RPMI7951 (cell line): ENCODE data around the gene ATRIP. TPM values are rescaled to one million over a fixed set of nuclear protein-coding genes. Genes with fewer than 3 reads are reported as not detected.
"Not testable (repeated sequence)": the region's sequence is repeated elsewhere in the genome, so short reads cannot be mapped to it uniquely, and the experiment has no call there.

ENCODE experiments used
- DNase-seq: peaks from one replicate; pipeline ENCODE4 v3.0.0-alpha.2; 2012; ENCODE audit warnings: low read depth
- total RNA-seq: library from RNA; depleted of rRNA; stranded (reverse); fragments of >200 nt; shearing (Covaris generic); gene quantifications from 2 replicates; pipeline ENCODE4 v1.2.3, GENCODE V29; 2014; rRNA removed

ATRIP gene
- 10.7 and 14.3 TPM in 2 replicates for total RNA-seq

DNA sequence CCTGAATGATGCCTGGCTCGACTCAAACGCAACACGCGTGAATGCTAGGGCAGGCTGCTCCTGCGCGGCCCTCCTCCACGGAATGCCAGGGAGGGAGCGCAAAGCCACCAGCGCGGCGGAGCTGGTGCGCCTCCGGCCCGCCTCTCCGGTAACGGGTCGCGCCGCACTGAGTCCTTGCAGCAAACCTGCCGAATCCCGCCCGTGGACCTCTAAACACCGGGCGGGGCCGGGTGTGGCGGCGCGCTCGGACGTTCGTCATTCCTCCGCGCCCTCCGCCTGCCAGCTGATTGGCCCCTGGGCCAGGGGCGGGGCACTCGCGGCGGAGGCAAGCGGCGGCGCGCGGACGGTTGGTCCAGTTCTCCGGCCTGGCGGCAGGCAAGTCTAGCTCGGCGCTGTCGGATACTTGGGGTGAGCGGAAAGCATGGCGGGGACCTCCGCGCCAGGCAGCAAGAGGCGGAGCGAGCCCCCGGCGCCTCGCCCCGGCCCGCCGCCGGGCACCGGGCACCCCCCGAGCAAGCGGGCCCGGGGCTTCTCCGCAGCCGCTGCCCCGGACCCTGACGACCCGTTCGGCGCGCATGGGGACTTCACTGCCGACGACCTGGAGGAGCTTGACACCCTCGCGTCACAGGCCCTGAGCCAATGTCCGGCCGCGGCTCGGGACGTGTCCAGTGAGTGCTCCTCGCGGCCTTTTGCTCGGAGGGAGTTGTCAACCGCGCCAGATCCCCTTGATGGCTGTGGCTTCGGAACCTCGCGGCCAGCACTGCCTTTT, at the start of gene ATRIP:
TSS of gene ATRIP (plus strand) at position 313 of the 769 bp plus-strand sequence. CDS start at position 422, 109 bp downstream.
- peak; percentile 90 for DNase-seq

DNA sequence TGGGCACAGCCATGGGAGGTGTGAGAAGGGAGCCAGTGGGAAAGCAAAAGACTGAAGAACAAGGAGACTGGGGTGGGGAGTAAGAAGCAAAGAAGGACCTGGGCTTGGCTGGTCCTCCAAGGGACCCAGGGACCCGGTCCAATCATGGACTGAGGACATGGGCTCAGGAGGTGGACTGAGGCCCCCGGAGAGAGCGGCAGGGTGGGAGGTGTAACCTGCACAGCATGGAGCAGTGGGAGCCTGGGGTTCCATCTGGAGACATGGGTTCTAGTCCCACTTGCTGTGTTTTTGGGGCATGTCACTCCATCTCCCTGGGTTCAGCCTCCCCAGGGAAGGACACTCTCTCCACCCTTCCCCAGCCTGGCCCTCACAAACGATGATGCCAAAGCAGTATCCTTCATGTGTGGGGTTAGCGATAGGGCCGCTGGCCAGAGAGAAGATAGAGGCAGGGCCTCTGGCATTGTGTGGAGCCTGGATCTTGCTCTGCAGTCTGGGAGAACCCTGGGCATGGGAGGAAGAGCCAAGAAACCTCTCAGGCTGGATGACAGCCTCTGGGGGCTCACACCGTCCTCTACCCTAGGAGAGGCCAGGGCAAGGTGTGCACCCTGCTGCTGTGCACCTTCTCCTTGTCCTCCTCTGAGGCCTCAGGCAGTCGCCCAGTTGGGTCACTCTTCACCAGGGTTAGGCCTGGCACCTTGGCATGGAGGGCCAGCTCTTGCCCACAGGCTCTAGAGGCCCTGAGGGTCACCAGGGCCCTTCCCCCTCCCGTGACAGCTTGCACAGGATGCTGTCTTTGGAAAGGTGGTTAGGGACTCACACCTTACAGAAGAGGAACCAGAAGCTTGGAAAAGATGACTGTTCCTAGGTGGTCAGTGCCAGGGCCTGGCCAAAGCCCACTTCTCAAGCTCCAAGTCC, 48.5 kb upstream of the ATRIP start:
- DNase-seq, result no peak

DNA sequence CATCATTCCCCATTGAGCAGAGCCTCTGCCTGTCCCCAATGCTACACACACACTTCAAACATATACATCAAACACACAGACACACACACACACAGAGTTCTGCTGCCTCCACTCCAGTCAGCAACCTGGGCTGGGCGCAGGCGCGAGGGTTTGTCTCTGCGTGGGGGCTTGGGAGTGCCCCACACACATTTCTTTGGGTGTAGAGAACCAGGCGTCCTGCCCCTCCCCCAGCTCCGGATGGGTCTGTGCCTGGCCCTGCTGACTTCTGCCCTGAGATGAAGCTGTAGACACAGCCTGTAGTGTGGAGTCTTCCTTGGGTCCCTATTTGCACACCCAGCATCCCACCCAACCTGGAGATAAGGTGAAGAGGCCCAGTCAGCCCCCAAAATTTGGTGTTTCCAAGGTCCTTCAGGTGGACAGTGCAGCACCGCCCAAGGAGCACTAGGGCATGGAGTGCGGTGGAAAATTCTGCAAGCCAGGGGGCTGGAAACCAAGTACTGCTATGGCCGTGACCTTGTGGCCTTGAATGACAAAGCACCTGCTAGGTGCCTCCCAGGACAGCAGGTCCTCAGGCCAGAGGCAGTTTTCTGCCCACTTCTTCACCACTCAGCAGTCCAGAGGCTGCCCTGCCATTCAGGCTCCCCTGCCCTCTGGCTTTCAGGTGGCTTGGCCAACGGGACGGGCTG, 47.7 kb upstream of the ATRIP start:
- DNase-seq, result no peak

DNA sequence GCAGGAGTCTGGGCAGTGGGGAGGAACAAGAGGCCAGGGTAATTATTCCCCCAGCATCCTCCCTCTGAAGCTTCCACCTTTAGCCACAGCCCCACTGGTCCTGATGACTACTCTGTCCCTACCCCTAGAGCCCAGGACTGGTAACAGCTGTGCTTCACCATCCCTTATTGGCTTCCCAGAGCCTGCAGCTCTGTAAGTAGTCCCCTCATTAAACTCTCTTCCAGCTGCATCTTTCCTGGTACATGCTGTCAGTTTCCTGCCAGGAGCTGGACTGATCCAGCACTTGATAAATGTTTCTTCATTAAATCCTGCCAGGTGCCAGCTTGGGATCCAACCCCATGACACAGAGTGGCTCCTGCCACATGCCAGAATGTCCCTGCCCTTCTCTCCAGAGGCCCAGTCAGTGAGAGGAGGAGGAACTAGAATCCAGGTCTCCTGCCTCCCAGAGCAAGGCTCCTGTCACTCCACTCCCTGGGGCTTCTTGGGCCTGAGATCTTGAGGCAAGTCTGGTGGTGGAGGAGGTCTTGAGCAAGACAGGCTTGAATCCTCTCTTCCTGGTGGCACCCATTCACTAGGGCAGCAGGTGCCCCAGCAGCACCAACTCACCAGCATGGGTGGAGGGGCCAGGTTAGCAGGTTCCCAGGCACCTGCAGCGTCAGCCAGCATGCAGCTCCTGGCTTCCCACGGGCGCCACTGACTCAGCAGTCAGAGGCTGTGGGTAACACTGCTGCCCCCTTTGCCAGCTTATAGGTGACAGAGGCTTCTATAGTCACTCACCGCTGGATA, 47.0 kb upstream of the ATRIP start:
- no peak for DNase-seq

- peak; percentile 48 for DNase-seq
Observed at GRCh38 chr3:48400824-48401433, 45.6 kb upstream of the ATRIP start.

- not testable (repeated sequence) for DNase-seq
Observed at GRCh38 chr3:48401434-48401901, 45.1 kb upstream of the ATRIP start.

DNA sequence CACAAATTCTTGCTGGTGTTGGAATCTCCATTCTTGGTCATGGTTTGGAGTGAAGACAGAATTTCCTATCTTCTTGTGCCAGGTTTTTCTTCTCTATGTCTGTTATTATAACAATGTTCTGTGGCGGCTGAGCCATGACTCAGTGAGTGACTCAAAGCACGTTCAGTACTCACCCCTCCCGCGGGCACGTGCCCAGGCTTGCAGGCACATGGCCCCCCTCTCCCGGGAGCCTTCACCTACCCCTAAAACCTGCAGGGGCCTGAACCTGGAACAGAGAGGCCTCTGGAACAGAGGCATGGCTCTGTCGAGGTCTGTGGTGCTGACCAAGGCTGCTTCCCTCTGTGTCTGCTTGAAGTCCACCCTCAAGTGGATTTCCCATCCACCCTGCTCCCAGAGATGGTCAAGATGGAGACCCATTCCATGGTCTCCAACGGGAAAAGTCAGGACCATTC, 44.2 kb upstream of the ATRIP start:
- peak; percentile 88 for DNase-seq

DNA sequence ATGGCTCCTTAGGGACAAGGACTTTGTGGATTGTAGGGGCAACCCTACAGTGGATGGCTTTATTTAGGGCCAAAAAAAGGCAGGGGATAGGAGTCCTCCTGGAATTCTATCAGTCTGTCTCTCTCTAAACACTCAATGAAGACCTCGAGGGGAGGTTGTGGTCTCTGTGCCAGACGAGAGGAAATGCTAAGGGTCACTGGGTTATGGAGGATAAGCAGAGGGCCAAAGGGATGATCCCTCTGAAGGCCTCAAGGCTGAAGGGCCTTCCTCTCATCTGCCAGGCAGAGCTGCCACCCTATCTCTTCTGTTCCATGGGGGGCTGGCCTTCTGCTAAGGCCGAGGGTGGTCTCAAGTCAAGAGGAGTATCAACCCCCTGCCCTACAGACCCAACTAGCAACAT, 43.6 kb upstream of the ATRIP start:
- DNase-seq, result no peak

- DNase-seq, result no peak
Observed at GRCh38 chr3:48403533-48404439, 42.8 kb upstream of the ATRIP start.

GRCh38 chr3:48404440-48405342, 41.8 kb upstream of the ATRIP start:
- no peak for DNase-seq

DNA sequence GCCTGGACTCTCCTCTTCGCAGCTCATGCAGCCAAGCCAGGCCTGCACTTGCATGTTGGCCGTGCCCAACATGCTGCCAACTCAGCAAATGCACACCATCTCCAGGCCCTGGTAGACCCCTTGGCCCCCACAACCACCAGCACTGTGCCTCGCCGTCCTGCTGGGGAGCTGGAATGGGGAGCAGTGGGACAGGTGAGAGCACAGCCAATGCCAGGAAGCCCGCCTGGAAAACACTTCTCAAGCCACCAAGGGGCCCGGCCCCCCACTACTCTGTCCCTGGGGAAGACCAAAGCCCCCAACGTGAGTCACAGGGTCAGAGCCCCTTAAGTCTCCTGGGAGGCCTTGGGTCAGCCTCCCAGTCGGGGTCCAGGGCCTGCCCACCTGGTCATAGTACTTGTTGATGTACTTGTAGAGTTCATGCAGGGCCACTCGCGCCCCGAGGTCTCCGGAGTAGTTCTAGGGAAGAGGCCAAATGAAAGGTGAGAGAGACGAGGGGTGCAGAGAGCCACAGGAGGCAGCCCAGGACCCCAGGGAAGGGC, 41.1 kb upstream of the ATRIP start:
- DNase-seq, result no peak

GRCh38 chr3:48405971-48406370, 40.6 kb upstream of the ATRIP start:
- no peak for DNase-seq

- no peak for DNase-seq
Observed at GRCh38 chr3:48406443-48407431, 39.8 kb upstream of the ATRIP start.

- DNase-seq, result no peak
Observed at GRCh38 chr3:48407542-48408099, 38.9 kb upstream of the ATRIP start.

DNA sequence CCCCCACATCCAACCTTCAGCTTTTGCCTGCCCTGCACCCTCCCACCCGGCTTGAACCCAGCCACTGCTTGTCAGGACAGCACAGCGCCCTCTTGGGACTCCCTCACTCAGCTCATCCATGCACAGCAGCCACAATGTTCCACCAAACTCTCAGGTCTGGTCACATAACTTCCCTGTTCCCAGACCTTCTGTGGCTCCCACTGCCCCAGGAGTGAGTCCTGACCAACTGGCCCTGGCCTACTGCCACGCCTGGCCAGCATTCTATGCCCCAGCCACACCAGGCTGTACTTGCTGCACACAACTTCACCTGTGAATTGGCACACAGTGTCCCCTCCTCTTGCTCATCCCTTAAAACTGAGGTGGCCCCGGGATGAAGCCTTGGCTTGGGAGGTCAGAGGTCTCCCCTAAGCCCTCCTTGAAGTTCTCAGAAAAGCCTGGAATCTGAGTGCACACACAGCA, 37.7 kb upstream of the ATRIP start:
- DNase-seq, result no peak
